Measurements from ENCODE around the gene EMP3. TPM values are rescaled to one million over a fixed set of nuclear protein-coding genes. Genes with fewer than 3 reads are reported as not detected.

Gene EMP3
- total and polyA plus RNA-seq, 9 of the 15 experiments (the other 6 are each of a cell fraction or from before 2014, with no cell fraction given), result 123 to 386 (median 296) TPM

DNA sequence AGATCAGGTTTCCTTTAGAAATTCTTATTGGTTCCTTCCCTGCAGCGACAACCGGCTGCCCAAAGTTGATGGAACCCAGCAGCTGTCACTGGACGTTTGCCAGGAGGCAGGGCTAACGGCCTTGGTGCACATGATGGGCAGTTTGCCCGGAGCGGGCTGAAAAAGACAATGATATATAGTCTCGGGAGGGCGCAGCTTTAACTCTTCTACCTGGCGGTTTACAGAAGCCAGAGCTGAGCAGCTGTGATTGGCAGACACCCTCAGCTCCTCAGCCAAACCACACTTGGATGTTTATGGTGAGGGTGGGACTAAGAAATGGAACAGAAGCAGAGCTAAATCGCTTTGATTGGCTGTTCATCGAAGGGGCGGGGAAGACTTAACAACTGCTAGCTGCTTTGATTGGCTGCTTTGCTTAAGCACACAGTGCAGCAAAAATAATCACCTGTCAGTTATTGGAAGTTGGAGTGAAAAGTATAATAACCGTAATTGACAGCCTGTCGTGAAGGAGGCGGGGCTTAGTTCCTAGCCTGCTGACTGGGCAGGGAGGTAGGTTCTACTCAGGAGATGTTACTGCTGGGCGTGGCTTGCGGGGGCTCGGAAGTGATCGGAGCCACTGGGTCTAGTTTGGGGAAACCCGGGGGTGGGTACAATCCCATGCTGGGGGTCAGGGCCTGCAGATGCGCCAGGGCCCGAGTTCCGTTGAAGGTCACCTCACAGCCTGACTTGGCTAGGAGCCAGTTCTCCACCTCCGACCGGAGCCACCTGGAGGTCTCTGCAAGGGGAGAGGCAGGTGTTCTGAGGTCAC, 7.5 kb downstream of the EMP3 start (continued):
- TF ChIP-seq ZNF3 (CRISPR knock-in tag; IDR thresholded peaks at IDR 0.05), result no peak
- TF ChIP-seq KAT8 (IDR thresholded peaks at IDR 0.05; ENCODE audit: low read depth), result no peak
- no peak for TF ChIP-seq SNIP1 (IDR thresholded peaks at IDR 0.05; ENCODE audit: low read depth)
- TF ChIP-seq, protein P1, sequence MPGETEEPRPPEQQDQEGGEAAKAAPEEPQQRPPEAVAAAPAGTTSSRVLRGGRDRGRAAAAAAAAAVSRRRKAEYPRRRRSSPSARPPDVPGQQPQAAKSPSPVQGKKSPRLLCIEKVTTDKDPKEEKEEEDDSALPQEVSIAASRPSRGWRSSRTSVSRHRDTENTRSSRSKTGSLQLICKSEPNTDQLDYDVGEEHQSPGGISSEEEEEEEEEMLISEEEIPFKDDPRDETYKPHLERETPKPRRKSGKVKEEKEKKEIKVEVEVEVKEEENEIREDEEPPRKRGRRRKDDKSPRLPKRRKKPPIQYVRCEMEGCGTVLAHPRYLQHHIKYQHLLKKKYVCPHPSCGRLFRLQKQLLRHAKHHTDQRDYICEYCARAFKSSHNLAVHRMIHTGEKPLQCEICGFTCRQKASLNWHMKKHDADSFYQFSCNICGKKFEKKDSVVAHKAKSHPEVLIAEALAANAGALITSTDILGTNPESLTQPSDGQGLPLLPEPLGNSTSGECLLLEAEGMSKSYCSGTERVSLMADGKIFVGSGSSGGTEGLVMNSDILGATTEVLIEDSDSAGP (CRISPR knock-in tag; IDR thresholded peaks at IDR 0.05), result no peak
- TF ChIP-seq NFIX (CRISPR knock-in tag; IDR thresholded peaks at IDR 0.05; ENCODE audit: low read depth), result peak; percentile 68
- TF ChIP-seq TRIM28 (IDR thresholded peaks at IDR 0.05), result no peak
- no peak for TF ChIP-seq ZBTB8A (IDR thresholded peaks at IDR 0.05; ENCODE audit: partially characterized antibody)
- TF ChIP-seq HNRNPUL1 (IDR thresholded peaks at IDR 0.05; ENCODE audit: low read length), result no peak
- TF ChIP-seq L3MBTL2 (IDR thresholded peaks at IDR 0.05), result no peak
- TF ChIP-seq ZNF668 (CRISPR knock-in tag; IDR thresholded peaks at IDR 0.05), result no peak
- TF ChIP-seq RBM25 (IDR thresholded peaks at IDR 0.05; ENCODE audit: low read depth, low read length, severe bottlenecking), result peak; percentile 62
- TF ChIP-seq, protein P2, sequence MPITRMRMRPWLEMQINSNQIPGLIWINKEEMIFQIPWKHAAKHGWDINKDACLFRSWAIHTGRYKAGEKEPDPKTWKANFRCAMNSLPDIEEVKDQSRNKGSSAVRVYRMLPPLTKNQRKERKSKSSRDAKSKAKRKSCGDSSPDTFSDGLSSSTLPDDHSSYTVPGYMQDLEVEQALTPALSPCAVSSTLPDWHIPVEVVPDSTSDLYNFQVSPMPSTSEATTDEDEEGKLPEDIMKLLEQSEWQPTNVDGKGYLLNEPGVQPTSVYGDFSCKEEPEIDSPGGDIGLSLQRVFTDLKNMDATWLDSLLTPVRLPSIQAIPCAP (CRISPR knock-in tag; IDR thresholded peaks at IDR 0.05; ENCODE audit: borderline replicate concordance), result no peak
- TF ChIP-seq PRMT5 (CRISPR knock-in tag; IDR thresholded peaks at IDR 0.05), result no peak
- TF ChIP-seq ZBTB7A (IDR thresholded peaks at IDR 0.05; ENCODE audit: borderline replicate concordance, control insufficient read depth, low read depth, low read length), result peak; percentile 33; the same call in 1 of the 2 replicates
- TF ChIP-seq GATA2 (CRISPR knock-in tag; IDR thresholded peaks at IDR 0.05), result peak; percentile 31; the same call in 1 of the 2 replicates
- TF ChIP-seq, protein P3, sequence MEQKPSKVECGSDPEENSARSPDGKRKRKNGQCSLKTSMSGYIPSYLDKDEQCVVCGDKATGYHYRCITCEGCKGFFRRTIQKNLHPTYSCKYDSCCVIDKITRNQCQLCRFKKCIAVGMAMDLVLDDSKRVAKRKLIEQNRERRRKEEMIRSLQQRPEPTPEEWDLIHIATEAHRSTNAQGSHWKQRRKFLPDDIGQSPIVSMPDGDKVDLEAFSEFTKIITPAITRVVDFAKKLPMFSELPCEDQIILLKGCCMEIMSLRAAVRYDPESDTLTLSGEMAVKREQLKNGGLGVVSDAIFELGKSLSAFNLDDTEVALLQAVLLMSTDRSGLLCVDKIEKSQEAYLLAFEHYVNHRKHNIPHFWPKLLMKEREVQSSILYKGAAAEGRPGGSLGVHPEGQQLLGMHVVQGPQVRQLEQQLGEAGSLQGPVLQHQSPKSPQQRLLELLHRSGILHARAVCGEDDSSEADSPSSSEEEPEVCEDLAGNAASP (IDR thresholded peaks at IDR 0.05), result no peak
- TF ChIP-seq CBX2 (IDR thresholded peaks at IDR 0.05; ENCODE audit: insufficient read depth, low read length, poor library complexity, severe bottlenecking), result no peak
- TF ChIP-seq, protein P4, sequence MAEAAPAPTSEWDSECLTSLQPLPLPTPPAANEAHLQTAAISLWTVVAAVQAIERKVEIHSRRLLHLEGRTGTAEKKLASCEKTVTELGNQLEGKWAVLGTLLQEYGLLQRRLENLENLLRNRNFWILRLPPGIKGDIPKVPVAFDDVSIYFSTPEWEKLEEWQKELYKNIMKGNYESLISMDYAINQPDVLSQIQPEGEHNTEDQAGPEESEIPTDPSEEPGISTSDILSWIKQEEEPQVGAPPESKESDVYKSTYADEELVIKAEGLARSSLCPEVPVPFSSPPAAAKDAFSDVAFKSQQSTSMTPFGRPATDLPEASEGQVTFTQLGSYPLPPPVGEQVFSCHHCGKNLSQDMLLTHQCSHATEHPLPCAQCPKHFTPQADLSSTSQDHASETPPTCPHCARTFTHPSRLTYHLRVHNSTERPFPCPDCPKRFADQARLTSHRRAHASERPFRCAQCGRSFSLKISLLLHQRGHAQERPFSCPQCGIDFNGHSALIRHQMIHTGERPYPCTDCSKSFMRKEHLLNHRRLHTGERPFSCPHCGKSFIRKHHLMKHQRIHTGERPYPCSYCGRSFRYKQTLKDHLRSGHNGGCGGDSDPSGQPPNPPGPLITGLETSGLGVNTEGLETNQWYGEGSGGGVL (CRISPR knock-in tag; IDR thresholded peaks at IDR 0.05), result no peak
- TF ChIP-seq NRF1 (conservative IDR thresholded peaks at IDR 0.05 in 1 of 2, IDR thresholded peaks at IDR 0.05 in 1 of 2), result peak; percentile 73 to 77

Data from K562 (cell line).